ENCODE data around the gene RSU1.

Gene RSU1

DNA sequence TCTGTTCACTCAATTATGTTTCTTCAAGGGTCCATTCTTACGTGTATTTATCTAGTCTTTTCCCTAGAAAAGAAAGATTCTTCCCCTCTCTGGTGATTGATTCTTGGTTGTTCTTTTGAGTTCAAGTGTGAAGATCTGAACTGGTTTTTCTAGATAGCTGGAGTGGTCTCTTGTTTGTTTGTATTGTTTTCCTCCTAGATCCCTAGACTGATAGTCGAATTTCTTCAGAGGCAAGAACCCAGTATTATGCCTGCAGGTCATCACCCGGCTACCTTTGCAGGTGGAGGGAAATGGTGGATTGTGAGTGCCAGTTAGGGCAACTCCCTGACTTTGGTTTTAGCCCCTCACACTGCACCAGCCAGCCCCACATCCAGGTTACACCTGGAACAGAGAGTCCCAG, 2.2 kb upstream of the RSU1 start:
- ATAC-seq = no peak
- TF ChIP-seq ZFP30 (CRISPR knock-in tag; IDR thresholded peaks at IDR 0.05) (no peak), ZNF8 (CRISPR knock-in tag; IDR thresholded peaks at IDR 0.05) (no peak), RARB (CRISPR knock-in tag; IDR thresholded peaks at IDR 0.05) (no peak), GLIS3 (CRISPR knock-in tag; IDR thresholded peaks at IDR 0.05) (no peak), CSDC2 (CRISPR knock-in tag; IDR thresholded peaks at IDR 0.05) (no peak), ZFP3 (CRISPR knock-in tag; IDR thresholded peaks at IDR 0.05) (no peak), ZNF70 (CRISPR knock-in tag; IDR thresholded peaks at IDR 0.05) (no peak), PATZ1 (CRISPR knock-in tag; IDR thresholded peaks at IDR 0.05; ENCODE audit: borderline replicate concordance) (no peak), ISL1 (CRISPR knock-in tag; IDR thresholded peaks at IDR 0.05) (no peak), ARNTL (CRISPR knock-in tag; IDR thresholded peaks at IDR 0.05; ENCODE audit: borderline replicate concordance, low read depth) (no peak)

DNA sequence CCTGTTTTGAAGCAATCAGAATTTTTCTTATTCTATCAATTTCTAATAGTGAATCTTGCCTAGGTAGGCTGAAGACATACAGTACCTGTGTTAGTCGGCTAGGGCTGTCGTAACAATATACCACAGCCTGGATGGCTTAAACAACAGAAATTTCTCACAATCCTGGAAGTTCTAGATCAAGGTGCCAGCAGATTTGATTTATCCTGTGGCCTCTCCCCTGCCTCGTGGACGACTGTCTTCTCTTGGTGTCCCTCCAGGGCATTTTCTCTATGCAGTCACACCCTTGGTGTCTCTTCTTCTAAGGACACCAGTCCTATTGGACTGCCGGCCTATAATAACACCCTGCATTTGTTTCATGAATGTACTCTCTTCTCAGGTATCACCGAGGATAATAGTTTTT, 1.8 kb upstream of the RSU1 start:
- no peak for ATAC-seq

GRCh38 chr10:16816830-16817124, 447 bp downstream of the RSU1 start:
- TF ChIP-seq, protein P1, sequence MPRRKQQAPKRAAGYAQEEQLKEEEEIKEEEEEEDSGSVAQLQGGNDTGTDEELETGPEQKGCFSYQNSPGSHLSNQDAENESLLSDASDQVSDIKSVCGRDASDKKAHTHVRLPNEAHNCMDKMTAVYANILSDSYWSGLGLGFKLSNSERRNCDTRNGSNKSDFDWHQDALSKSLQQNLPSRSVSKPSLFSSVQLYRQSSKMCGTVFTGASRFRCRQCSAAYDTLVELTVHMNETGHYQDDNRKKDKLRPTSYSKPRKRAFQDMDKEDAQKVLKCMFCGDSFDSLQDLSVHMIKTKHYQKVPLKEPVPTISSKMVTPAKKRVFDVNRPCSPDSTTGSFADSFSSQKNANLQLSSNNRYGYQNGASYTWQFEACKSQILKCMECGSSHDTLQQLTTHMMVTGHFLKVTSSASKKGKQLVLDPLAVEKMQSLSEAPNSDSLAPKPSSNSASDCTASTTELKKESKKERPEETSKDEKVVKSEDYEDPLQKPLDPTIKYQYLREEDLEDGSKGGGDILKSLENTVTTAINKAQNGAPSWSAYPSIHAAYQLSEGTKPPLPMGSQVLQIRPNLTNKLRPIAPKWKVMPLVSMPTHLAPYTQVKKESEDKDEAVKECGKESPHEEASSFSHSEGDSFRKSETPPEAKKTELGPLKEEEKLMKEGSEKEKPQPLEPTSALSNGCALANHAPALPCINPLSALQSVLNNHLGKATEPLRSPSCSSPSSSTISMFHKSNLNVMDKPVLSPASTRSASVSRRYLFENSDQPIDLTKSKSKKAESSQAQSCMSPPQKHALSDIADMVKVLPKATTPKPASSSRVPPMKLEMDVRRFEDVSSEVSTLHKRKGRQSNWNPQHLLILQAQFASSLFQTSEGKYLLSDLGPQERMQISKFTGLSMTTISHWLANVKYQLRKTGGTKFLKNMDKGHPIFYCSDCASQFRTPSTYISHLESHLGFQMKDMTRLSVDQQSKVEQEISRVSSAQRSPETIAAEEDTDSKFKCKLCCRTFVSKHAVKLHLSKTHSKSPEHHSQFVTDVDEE (CRISPR knock-in tag; IDR thresholded peaks at IDR 0.05) = no peak
- TF ChIP-seq GLIS3 (CRISPR knock-in tag; IDR thresholded peaks at IDR 0.05) (no peak), TOX (CRISPR knock-in tag; IDR thresholded peaks at IDR 0.05; ENCODE audit: borderline replicate concordance) (no peak), ZNF8 (CRISPR knock-in tag; IDR thresholded peaks at IDR 0.05) (no peak)
- TF ChIP-seq, protein P2, sequence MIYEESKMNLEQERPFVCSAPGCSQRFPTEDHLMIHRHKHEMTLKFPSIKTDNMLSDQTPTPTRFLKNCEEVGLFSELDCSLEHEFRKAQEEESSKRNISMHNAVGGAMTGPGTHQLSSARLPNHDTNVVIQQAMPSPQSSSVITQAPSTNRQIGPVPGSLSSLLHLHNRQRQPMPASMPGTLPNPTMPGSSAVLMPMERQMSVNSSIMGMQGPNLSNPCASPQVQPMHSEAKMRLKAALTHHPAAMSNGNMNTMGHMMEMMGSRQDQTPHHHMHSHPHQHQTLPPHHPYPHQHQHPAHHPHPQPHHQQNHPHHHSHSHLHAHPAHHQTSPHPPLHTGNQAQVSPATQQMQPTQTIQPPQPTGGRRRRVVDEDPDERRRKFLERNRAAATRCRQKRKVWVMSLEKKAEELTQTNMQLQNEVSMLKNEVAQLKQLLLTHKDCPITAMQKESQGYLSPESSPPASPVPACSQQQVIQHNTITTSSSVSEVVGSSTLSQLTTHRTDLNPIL (CRISPR knock-in tag; IDR thresholded peaks at IDR 0.05; ENCODE audit: low read depth) = no peak
- ATAC-seq = no peak

More for the DNA sequence above, 1.8 kb upstream of the RSU1 start:
- no peak for TF ChIP-seq ESRRG (CRISPR knock-in tag; IDR thresholded peaks at IDR 0.05)
- TF ChIP-seq CSRNP3 (CRISPR knock-in tag; IDR thresholded peaks at IDR 0.05) = no peak
- no peak for TF ChIP-seq GLIS3 (CRISPR knock-in tag; IDR thresholded peaks at IDR 0.05)
- TF ChIP-seq TOX (CRISPR knock-in tag; IDR thresholded peaks at IDR 0.05; ENCODE audit: borderline replicate concordance) = no peak

DNA sequence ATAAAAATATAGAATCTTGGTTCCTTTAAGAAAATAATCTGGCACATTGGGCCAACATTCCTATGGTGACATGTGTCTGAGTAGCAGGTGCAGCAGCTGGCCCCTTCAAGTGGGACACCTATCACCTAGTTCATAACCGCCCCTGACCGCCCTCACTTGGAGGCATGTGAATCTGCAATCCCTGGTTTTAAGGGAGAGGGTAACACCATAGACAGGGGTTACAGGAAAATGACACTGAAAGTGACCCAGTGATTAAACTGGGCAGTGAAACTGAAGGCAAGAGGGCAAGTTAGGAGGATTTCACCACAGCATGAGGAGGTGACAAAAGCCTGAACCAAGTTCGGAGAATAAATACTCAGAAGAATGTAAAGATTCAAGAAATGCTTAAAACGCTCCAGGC, 1.1 kb downstream of the RSU1 start:
- ATAC-seq = no peak
- TF ChIP-seq, protein P2 (CRISPR knock-in tag; IDR thresholded peaks at IDR 0.05; ENCODE audit: low read depth) = no peak
- TF ChIP-seq ZNF565 (CRISPR knock-in tag; conservative IDR thresholded peaks at IDR 0.05; ENCODE audit: low read depth) = no peak
- TF ChIP-seq ZFP30 (CRISPR knock-in tag; IDR thresholded peaks at IDR 0.05) = no peak
- no peak for TF ChIP-seq RARB (CRISPR knock-in tag; IDR thresholded peaks at IDR 0.05)

- no peak for ATAC-seq
- TF ChIP-seq ZFP30 (CRISPR knock-in tag; IDR thresholded peaks at IDR 0.05) (no peak), PPARA (CRISPR knock-in tag; IDR thresholded peaks at IDR 0.05; ENCODE audit: borderline replicate concordance) (no peak), ZNF70 (CRISPR knock-in tag; IDR thresholded peaks at IDR 0.05) (no peak), BACH2 (CRISPR knock-in tag; IDR thresholded peaks at IDR 0.05; ENCODE audit: borderline replicate concordance) (no peak), CSRNP3 (CRISPR knock-in tag; IDR thresholded peaks at IDR 0.05) (no peak), ESRRG (CRISPR knock-in tag; IDR thresholded peaks at IDR 0.05) (no peak), ZC3H10 (CRISPR knock-in tag; IDR thresholded peaks at IDR 0.05) (no peak), ZNF565 (CRISPR knock-in tag; conservative IDR thresholded peaks at IDR 0.05; ENCODE audit: low read depth) (no peak), ARNTL (CRISPR knock-in tag; IDR thresholded peaks at IDR 0.05; ENCODE audit: borderline replicate concordance, low read depth) (no peak), GLIS3 (CRISPR knock-in tag; IDR thresholded peaks at IDR 0.05) (no peak)
- TF ChIP-seq, protein P3, sequence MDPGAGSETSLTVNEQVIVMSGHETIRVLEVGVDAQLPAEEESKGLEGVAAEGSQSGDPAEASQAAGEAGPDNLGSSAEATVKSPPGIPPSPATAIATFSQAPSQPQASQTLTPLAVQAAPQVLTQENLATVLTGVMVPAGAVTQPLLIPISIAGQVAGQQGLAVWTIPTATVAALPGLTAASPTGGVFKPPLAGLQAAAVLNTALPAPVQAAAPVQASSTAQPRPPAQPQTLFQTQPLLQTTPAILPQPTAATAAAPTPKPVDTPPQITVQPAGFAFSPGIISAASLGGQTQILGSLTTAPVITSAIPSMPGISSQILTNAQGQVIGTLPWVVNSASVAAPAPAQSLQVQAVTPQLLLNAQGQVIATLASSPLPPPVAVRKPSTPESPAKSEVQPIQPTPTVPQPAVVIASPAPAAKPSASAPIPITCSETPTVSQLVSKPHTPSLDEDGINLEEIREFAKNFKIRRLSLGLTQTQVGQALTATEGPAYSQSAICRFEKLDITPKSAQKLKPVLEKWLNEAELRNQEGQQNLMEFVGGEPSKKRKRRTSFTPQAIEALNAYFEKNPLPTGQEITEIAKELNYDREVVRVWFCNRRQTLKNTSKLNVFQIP (CRISPR knock-in tag; IDR thresholded peaks at IDR 0.05; ENCODE audit: borderline replicate concordance, low read depth) = no peak
- TF ChIP-seq, protein P2 (CRISPR knock-in tag; IDR thresholded peaks at IDR 0.05; ENCODE audit: low read depth) = no peak
These were observed 3.2 kb downstream of the RSU1 start for GRCh38 chr10:16814012-16814411.
